Esophagus squamous epithelium (tissue), 4 donors: Measurements from ENCODE around the gene CUBN.

Source experiments
- POLR2A ChIP-seq, 4 donors: fragments of 450-650 bp; IDR thresholded peaks; one replicate each; pipeline ENCODE4 v1.6.1; 2017; ENCODE audit warnings: antibody characterized with exemption in 4 of 4, mild to moderate bottlenecking in 4 of 4, moderate library complexity in 3 of 4
- TF ChIP-seq, protein P1 (sequence below), 6 experiments: fragments of 450-650 bp in 4 of 6; fragments of 200-600 bp in 2 of 6; sonication (generic) in 2 of 6; IDR thresholded peaks; one replicate each; pipeline ENCODE4 v1.5.1; 2016 to 2019; ENCODE audit warnings: antibody characterized with exemption in 6 of 6, mild to moderate bottlenecking in 4 of 6, moderate library complexity in 4 of 6

DNA sequence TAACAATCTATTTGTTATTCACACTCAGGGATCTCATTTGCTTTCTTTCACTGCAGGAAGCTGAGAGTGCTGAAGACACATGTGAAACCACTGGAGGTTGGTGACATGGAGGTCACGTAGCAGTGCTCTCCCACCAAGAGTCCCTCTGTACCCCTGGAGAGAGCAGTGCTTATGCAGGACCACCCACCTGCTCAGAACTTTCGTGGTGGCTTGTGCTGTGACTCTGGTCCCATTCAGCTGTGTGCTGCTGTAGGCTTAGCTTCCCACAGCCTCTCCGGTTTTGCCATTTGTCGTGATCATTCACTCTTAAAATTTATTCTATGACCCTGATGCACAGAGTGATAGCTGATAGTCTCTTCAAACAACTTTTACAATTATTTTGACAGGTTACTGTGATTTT is 216.3 kb downstream of the CUBN start:
- TF ChIP-seq, protein P1, sequence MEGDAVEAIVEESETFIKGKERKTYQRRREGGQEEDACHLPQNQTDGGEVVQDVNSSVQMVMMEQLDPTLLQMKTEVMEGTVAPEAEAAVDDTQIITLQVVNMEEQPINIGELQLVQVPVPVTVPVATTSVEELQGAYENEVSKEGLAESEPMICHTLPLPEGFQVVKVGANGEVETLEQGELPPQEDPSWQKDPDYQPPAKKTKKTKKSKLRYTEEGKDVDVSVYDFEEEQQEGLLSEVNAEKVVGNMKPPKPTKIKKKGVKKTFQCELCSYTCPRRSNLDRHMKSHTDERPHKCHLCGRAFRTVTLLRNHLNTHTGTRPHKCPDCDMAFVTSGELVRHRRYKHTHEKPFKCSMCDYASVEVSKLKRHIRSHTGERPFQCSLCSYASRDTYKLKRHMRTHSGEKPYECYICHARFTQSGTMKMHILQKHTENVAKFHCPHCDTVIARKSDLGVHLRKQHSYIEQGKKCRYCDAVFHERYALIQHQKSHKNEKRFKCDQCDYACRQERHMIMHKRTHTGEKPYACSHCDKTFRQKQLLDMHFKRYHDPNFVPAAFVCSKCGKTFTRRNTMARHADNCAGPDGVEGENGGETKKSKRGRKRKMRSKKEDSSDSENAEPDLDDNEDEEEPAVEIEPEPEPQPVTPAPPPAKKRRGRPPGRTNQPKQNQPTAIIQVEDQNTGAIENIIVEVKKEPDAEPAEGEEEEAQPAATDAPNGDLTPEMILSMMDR (IDR thresholded peaks at IDR 0.05): no peak
- no peak for TF ChIP-seq POLR2A (IDR thresholded peaks at IDR 0.05)
